Fibroblast of skin of scalp (primary cell): ENCODE results near the gene PROM1.
A peak's percentile ranks its signal among the peaks of the same experiment; 100 is the strongest.

Experiments used
- DNase-seq: peaks from one replicate; pipeline ENCODE4 v3.0.0-alpha.2; 2013

The PROM1 gene

GRCh38 chr4:15982842-15983524 is 100.8 kb downstream of the PROM1 start:
- peak; percentile 37 for DNase-seq

- no peak for DNase-seq
These were observed 107.1 kb downstream of the PROM1 start for GRCh38 chr4:15976456-15977447.

- no peak for DNase-seq
These were observed 112.6 kb downstream of the PROM1 start for GRCh38 chr4:15971068-15971801.

GRCh38 chr4:15968551-15969300 is 115.1 kb downstream of the PROM1 start:
- DNase-seq = no peak

GRCh38 chr4:15965325-15965724 is 118.5 kb downstream of the PROM1 start:
- no peak for DNase-seq

GRCh38 chr4:15964159-15964558 is 119.7 kb downstream of the PROM1 start:
- DNase-seq = no peak

- DNase-seq = no peak
These were observed 120.2 kb downstream of the PROM1 start for GRCh38 chr4:15963576-15963975.

GRCh38 chr4:15963001-15963451 is 120.8 kb downstream of the PROM1 start, which contains the start of gene FGFBP2:
Gene FGFBP2, minus strand, starts transcription at chr4:15963175. Its CDS starts 46 bp downstream, at chr4:15963129.
- peak; percentile 73 for DNase-seq

GRCh38 chr4:15961781-15962510 is 121.9 kb downstream of the PROM1 start:
- DNase-seq = no peak

GRCh38 chr4:15958562-15958961 is 125.3 kb downstream of the PROM1 start:
- no peak for DNase-seq

- DNase-seq = peak; percentile 67
These were observed 127.5 kb downstream of the PROM1 start for GRCh38 chr4:15956179-15956850.

GRCh38 chr4:15955670-15956069 is 128.2 kb downstream of the PROM1 start:
- no peak for DNase-seq

GRCh38 chr4:15953625-15954024 is 130.2 kb downstream of the PROM1 start:
- no peak for DNase-seq

GRCh38 chr4:15951781-15952180 is 132.0 kb downstream of the PROM1 start:
- DNase-seq = no peak

GRCh38 chr4:15948826-15949225 is 135.0 kb downstream of the PROM1 start:
- DNase-seq = no peak

- DNase-seq = no peak
These were observed 136.1 kb downstream of the PROM1 start for GRCh38 chr4:15947684-15948083.

- no peak for DNase-seq
These were observed 138.3 kb downstream of the PROM1 start for GRCh38 chr4:15945516-15945915.

- DNase-seq = no peak
These were observed 138.9 kb downstream of the PROM1 start for GRCh38 chr4:15944895-15945294.

- no peak for DNase-seq
These were observed 141.5 kb downstream of the PROM1 start for GRCh38 chr4:15942283-15942682.

GRCh38 chr4:15938640-15939039 is 145.2 kb downstream of the PROM1 start, which contains the start of gene FGFBP1:
Gene FGFBP1, minus strand, starts transcription at chr4:15938740. Its CDS starts 2,108 bp downstream, at chr4:15936632.
- DNase-seq = no peak

- no peak for DNase-seq
These were observed 145.6 kb downstream of the PROM1 start for GRCh38 chr4:15938182-15938581.
